ENCODE data around the gene CAMTA1. TPM values are rescaled to one million over a fixed set of nuclear protein-coding genes. Genes with fewer than 3 reads are reported as not detected.

The CAMTA1 gene
- total RNA-seq, 1 donor from 2014 or later, result 47.9 TPM

- ATAC-seq (no peak), DNase-seq (no peak)
- Histone ChIP-seq H3K4me1 (peaks cover 18% of the 10 kb centered on the region), H3K4me3 (no peak overlapping the region), H3K27me3 (ENCODE audit: low read depth) (no peaks in the 10 kb centered on the region), H3K9me3 (no peaks in the 10 kb centered on the region), H3K27ac (no peak overlapping the region), H3K36me3 (no peaks in the 10 kb centered on the region)
- intact Hi-C loops (cut with DNase I), result no loop called here
- TF ChIP-seq, protein P1, sequence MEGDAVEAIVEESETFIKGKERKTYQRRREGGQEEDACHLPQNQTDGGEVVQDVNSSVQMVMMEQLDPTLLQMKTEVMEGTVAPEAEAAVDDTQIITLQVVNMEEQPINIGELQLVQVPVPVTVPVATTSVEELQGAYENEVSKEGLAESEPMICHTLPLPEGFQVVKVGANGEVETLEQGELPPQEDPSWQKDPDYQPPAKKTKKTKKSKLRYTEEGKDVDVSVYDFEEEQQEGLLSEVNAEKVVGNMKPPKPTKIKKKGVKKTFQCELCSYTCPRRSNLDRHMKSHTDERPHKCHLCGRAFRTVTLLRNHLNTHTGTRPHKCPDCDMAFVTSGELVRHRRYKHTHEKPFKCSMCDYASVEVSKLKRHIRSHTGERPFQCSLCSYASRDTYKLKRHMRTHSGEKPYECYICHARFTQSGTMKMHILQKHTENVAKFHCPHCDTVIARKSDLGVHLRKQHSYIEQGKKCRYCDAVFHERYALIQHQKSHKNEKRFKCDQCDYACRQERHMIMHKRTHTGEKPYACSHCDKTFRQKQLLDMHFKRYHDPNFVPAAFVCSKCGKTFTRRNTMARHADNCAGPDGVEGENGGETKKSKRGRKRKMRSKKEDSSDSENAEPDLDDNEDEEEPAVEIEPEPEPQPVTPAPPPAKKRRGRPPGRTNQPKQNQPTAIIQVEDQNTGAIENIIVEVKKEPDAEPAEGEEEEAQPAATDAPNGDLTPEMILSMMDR (IDR thresholded peaks at IDR 0.05), result no peak
Observed at GRCh38 chr1:7749126-7749525, 963.9 kb downstream of the CAMTA1 start.

GRCh38 chr1:7751174-7751573 lies 965.9 kb downstream of the CAMTA1 start:
- TF ChIP-seq, protein P1 (IDR thresholded peaks at IDR 0.05), result no peak
- intact Hi-C loops (cut with DNase I), result no loop called here

GRCh38 chr1:7752512-7753417 lies 967.5 kb downstream of the CAMTA1 start:
- no peak overlapping the region for H3K27ac ChIP-seq
- intact Hi-C loops (cut with DNase I), result no loop called here
- H3K4me1 ChIP-seq, result peaks cover 18% of the 10 kb centered on the region
- no peaks in the 10 kb centered on the region for H3K36me3 ChIP-seq
- H3K4me3 ChIP-seq, result peak overlapping the region; percentile 39
- TF ChIP-seq, protein P1 (IDR thresholded peaks at IDR 0.05), result peak; percentile 77
- H3K9me3 ChIP-seq, result no peaks in the 10 kb centered on the region
- ATAC-seq, result peak; percentile 72 to 84
- H3K27me3 ChIP-seq (ENCODE audit: low read depth), result no peaks in the 10 kb centered on the region
- DNase-seq, result no peak

More at GRCh38 chr1:7751174-7751573, 965.9 kb downstream of the CAMTA1 start:
- ATAC-seq (no peak), DNase-seq (no peak)
- Histone ChIP-seq H3K27ac (no peak overlapping the region), H3K4me1 (peaks cover 18% of the 10 kb centered on the region), H3K4me3 (no peak overlapping the region), H3K9me3 (no peaks in the 10 kb centered on the region), H3K36me3 (no peaks in the 10 kb centered on the region), H3K27me3 (ENCODE audit: low read depth) (no peaks in the 10 kb centered on the region)

GRCh38 chr1:7753641-7754040 lies 968.4 kb downstream of the CAMTA1 start:
- Histone ChIP-seq H3K36me3 (no peaks in the 10 kb centered on the region), H3K9me3 (no peaks in the 10 kb centered on the region), H3K4me1 (peaks cover 18% of the 10 kb centered on the region), H3K4me3 (no peak overlapping the region), H3K27me3 (ENCODE audit: low read depth) (no peaks in the 10 kb centered on the region), H3K27ac (no peak overlapping the region)
- ATAC-seq (no peak), DNase-seq (no peak)
- TF ChIP-seq, protein P1 (IDR thresholded peaks at IDR 0.05), result no peak
- intact Hi-C loops (cut with DNase I), result no loop called here

- TF ChIP-seq, protein P1 (IDR thresholded peaks at IDR 0.05), result no peak
- no peaks in the 10 kb centered on the region for H3K9me3 ChIP-seq
- no peaks in the 10 kb centered on the region for H3K36me3 ChIP-seq
- DNase-seq (no peak), ATAC-seq (no peak)
- no peak overlapping the region for H3K4me3 ChIP-seq
- peaks cover 18% of the 10 kb centered on the region for H3K4me1 ChIP-seq
- H3K27ac ChIP-seq, result no peak overlapping the region
- intact Hi-C loops (cut with DNase I), result no loop called here
- no peaks in the 10 kb centered on the region for H3K27me3 ChIP-seq (ENCODE audit: low read depth)
Observed at GRCh38 chr1:7754234-7754633, 969.0 kb downstream of the CAMTA1 start.

All from lower lobe of right lung (tissue), 2 donors.